Dendritic cell treated with granulocyte-macrophage colony-stimulating factor and Interleukin-4, amounts not matched to agents 40 ng/mL and 50 ng/mL, for 4 days (primary cell): ENCODE results near the gene INPP5K.
"Not testable (repeated sequence)": the region's sequence is repeated elsewhere in the genome, so short reads cannot be mapped to it uniquely, and the experiment has no call there.

Experiments used
- H3K27ac Mint-ChIP-seq: one replicate; pipeline ENCODE4 v1.8.0; 2022; ENCODE audit warnings: mild to moderate bottlenecking, mixed read lengths
- H3K27me3 Mint-ChIP-seq: one replicate; pipeline ENCODE4 v1.8.0; 2022; ENCODE audit warnings: mild to moderate bottlenecking, mixed read lengths
- H3K36me3 Mint-ChIP-seq: one replicate; pipeline ENCODE4 v1.8.0; 2022; ENCODE audit warnings: low read depth, mixed read lengths
- H3K4me1 Mint-ChIP-seq: one replicate; pipeline ENCODE4 v1.8.0; 2022; ENCODE audit warnings: low read depth, mixed read lengths
- H3K4me3 Mint-ChIP-seq: one replicate; pipeline ENCODE4 v1.8.0; 2022; ENCODE audit warnings: mild to moderate bottlenecking, moderate library complexity, mixed read lengths
- H3K9me3 Mint-ChIP-seq: one replicate; pipeline ENCODE4 v1.8.0; 2022; ENCODE audit warnings: mixed read lengths
- intact Hi-C: fragments of 100-400 bp; cut with micrococcal nuclease; formaldehyde crosslinking; loops from one replicate; pipeline ENCODE4 v1.15.0; 2022

Gene INPP5K

GRCh38 chr17:1516388-1517161 lies at the start of gene INPP5K:
Gene INPP5K (minus strand): TSS chr17:1516612. CDS start chr17:1516499, 113 bp downstream.
- Mint-ChIP-seq H3K9me3 (no peaks in the 10 kb centered on the region), H3K4me1 (peaks cover 52% of the 10 kb centered on the region), H3K4me3 (peak within 1 kb of the TSS; percentile 81), H3K36me3 (peaks cover 64% of the 10 kb centered on the region), H3K27me3 (no peaks in the 10 kb centered on the region), H3K27ac (peak within 1 kb of the TSS; percentile 79)
- intact Hi-C loops, result loop anchor here (1.0 to 5.0 kb wide), 4 partner anchors 24 to 239 kb away; partner anchors contain the start of genes CRK, MYO1C and TRARG1

GRCh38 chr17:1565877-1566276 lies 49.5 kb upstream of the INPP5K start:
- H3K36me3 Mint-ChIP-seq, result peaks cover 10% of the 10 kb centered on the region
- intact Hi-C loops, result no loop called here
- peaks cover 6% of the 10 kb centered on the region for H3K27me3 Mint-ChIP-seq
- H3K9me3 Mint-ChIP-seq, result no peaks in the 10 kb centered on the region
- H3K4me1 Mint-ChIP-seq, result peaks cover 64% of the 10 kb centered on the region
- no peak overlapping the region for H3K4me3 Mint-ChIP-seq
- peak overlapping the region; percentile 88 for H3K27ac Mint-ChIP-seq

- Mint-ChIP-seq H3K4me3 (no peak overlapping the region), H3K27ac (peak overlapping the region; percentile 58)
- intact Hi-C loops, result no loop called here
Observed at GRCh38 chr17:1563786-1564613, 47.6 kb upstream of the INPP5K start.

GRCh38 chr17:1563471-1563785 lies 47.0 kb upstream of the INPP5K start:
- intact Hi-C loops, H3K9me3 Mint-ChIP-seq, H3K27me3 Mint-ChIP-seq: not testable (repeated sequence)
- H3K27ac Mint-ChIP-seq, result peak overlapping the region; percentile 58
- peak overlapping the region; percentile 91 for H3K4me3 Mint-ChIP-seq
- H3K36me3 Mint-ChIP-seq, result peaks cover 35% of the 10 kb centered on the region
- H3K4me1 Mint-ChIP-seq, result peaks cover 74% of the 10 kb centered on the region

More at GRCh38 chr17:1563786-1564613, 47.6 kb upstream of the INPP5K start:
- Mint-ChIP-seq H3K4me1 (peaks cover 74% of the 10 kb centered on the region), H3K36me3 (peaks cover 29% of the 10 kb centered on the region), H3K9me3 (no peaks in the 10 kb centered on the region), H3K27me3 (peaks cover 6% of the 10 kb centered on the region)

GRCh38 chr17:1562176-1562643 lies 45.8 kb upstream of the INPP5K start:
- peak overlapping the region; percentile 76 for H3K27ac Mint-ChIP-seq
- H3K27me3 Mint-ChIP-seq, result peaks cover 6% of the 10 kb centered on the region
- intact Hi-C loops, result no loop called here
- H3K4me3 Mint-ChIP-seq, result peak overlapping the region; percentile 91
- H3K36me3 Mint-ChIP-seq, result peaks cover 47% of the 10 kb centered on the region
- H3K9me3 Mint-ChIP-seq, result no peaks in the 10 kb centered on the region
- peaks cover 73% of the 10 kb centered on the region for H3K4me1 Mint-ChIP-seq

GRCh38 chr17:1561420-1562175 lies 45.2 kb upstream of the INPP5K start:
- peak overlapping the region; percentile 76 for H3K27ac Mint-ChIP-seq
- H3K4me1 Mint-ChIP-seq, result peaks cover 73% of the 10 kb centered on the region
- H3K4me3 Mint-ChIP-seq, result peak overlapping the region; percentile 91
- intact Hi-C loops, result no loop called here
- peaks cover 53% of the 10 kb centered on the region for H3K36me3 Mint-ChIP-seq
- no peaks in the 10 kb centered on the region for H3K9me3 Mint-ChIP-seq
- H3K27me3 Mint-ChIP-seq, result peaks cover 6% of the 10 kb centered on the region

- Mint-ChIP-seq H3K27me3 (peaks cover 6% of the 10 kb centered on the region), H3K9me3 (no peaks in the 10 kb centered on the region), H3K27ac (peak overlapping the region; percentile 76), H3K4me3 (peak overlapping the region; percentile 91), H3K36me3 (peaks cover 53% of the 10 kb centered on the region), H3K4me1 (peaks cover 74% of the 10 kb centered on the region)
- intact Hi-C loops, result no loop called here
Observed at GRCh38 chr17:1560858-1561355, 44.5 kb upstream of the INPP5K start.

- peak overlapping the region; percentile 76 for H3K27ac Mint-ChIP-seq
- intact Hi-C loops, result no loop called here
- peaks cover 56% of the 10 kb centered on the region for H3K36me3 Mint-ChIP-seq
- peak overlapping the region; percentile 91 for H3K4me3 Mint-ChIP-seq
- H3K9me3 Mint-ChIP-seq, result no peaks in the 10 kb centered on the region
- peaks cover 6% of the 10 kb centered on the region for H3K27me3 Mint-ChIP-seq
- peaks cover 76% of the 10 kb centered on the region for H3K4me1 Mint-ChIP-seq
Observed at GRCh38 chr17:1560101-1560857, 43.9 kb upstream of the INPP5K start.

- Mint-ChIP-seq H3K4me1 (peaks cover 84% of the 10 kb centered on the region), H3K9me3 (no peaks in the 10 kb centered on the region), H3K36me3 (peaks cover 65% of the 10 kb centered on the region), H3K27ac (peak overlapping the region; percentile 63), H3K27me3 (peaks cover 6% of the 10 kb centered on the region), H3K4me3 (peak overlapping the region; percentile 39)
- intact Hi-C loops, result loop anchor here (5.0 kb wide), 1 partner anchor 68 kb away; the partner anchor contains the start of gene SLC43A2
Observed at GRCh38 chr17:1559047-1560043, 42.9 kb upstream of the INPP5K start.

GRCh38 chr17:1558401-1558800 lies 42.0 kb upstream of the INPP5K start:
- Mint-ChIP-seq H3K4me3 (no peak overlapping the region), H3K4me1 (peaks cover 84% of the 10 kb centered on the region), H3K36me3 (peaks cover 74% of the 10 kb centered on the region), H3K27ac (peak overlapping the region; percentile 63), H3K27me3 (no peaks in the 10 kb centered on the region), H3K9me3 (no peaks in the 10 kb centered on the region)
- intact Hi-C loops, result loop anchor here (5.0 kb wide), 1 partner anchor 69 kb away; the partner anchor contains the start of gene SLC43A2

GRCh38 chr17:1557355-1558095 lies 41.1 kb upstream of the INPP5K start:
- H3K36me3 Mint-ChIP-seq, result peaks cover 83% of the 10 kb centered on the region
- peak overlapping the region; percentile 84 for H3K27ac Mint-ChIP-seq
- intact Hi-C loops, result loop anchor here (5.0 kb wide), 1 partner anchor 70 kb away; the partner anchor contains the start of gene SLC43A2
- peak overlapping the region; percentile 39 for H3K4me3 Mint-ChIP-seq
- H3K27me3 Mint-ChIP-seq, result no peaks in the 10 kb centered on the region
- H3K9me3 Mint-ChIP-seq, result no peaks in the 10 kb centered on the region
- peaks cover 84% of the 10 kb centered on the region for H3K4me1 Mint-ChIP-seq
